Measurements from ENCODE around the gene KAT2B. TPM values are rescaled to one million over a fixed set of nuclear protein-coding genes. Genes with fewer than 3 reads are reported as not detected.

KAT2B gene
- total RNA-seq, 1 experiment from 2014 or later, result 9.8 TPM

DNA sequence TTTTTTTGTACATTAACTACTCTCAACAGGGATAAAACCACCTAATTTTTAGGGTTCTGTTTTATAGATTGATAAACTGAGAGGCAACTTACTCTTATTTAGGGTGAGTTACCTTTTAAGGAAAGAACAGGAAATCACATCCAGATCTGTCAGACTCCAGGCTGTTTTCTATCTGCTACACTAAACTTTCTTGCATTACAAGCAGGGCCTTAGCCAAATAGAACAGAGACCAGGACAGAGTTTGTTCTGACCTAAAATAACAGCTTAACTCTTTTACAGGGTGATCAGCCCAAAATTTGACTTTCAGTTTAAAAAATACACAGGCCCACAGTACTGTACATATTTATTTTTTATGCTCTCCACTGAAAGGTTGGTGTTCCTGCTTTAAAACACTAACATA, 107.1 kb downstream of the KAT2B start:
- H3K36me3 ChIP-seq (ENCODE audit: control insufficient read depth, insufficient read depth, low read length), result no peaks in the 10 kb centered on the region
- POLR2A ChIA-PET, result no interaction called here
- H3K9me3 Mint-ChIP-seq (ENCODE audit: unreplicated experiment), result peaks cover 7% of the 10 kb centered on the region
- DNase-seq, result no peak
- no peaks in the 10 kb centered on the region for H3K36me3 Mint-ChIP-seq (ENCODE audit: insufficient read depth, unreplicated experiment)
- no TSS peak for BruUV-seq (replicated peaks)
- peaks cover 13% of the 10 kb centered on the region for H3K4me1 Mint-ChIP-seq (ENCODE audit: low read depth, unreplicated experiment)
- CTCF ChIA-PET, result no interaction called here
- no peak overlapping the region for H3K4me3 Mint-ChIP-seq (ENCODE audit: unreplicated experiment)
- no peak overlapping the region for H3K4me3 ChIP-seq (ENCODE audit: low read depth, low read length)
- intact Hi-C loops (cut with micrococcal nuclease; ENCODE audit: unreplicated experiment), result no loop called here
- no peaks in the 10 kb centered on the region for H3K27me3 Mint-ChIP-seq (ENCODE audit: insufficient read depth, unreplicated experiment)
- no peaks in the 10 kb centered on the region for H3K27me3 ChIP-seq (replicated peaks; ENCODE audit: control insufficient read depth, insufficient read depth, low read length)
- TF ChIP-seq, protein P1, sequence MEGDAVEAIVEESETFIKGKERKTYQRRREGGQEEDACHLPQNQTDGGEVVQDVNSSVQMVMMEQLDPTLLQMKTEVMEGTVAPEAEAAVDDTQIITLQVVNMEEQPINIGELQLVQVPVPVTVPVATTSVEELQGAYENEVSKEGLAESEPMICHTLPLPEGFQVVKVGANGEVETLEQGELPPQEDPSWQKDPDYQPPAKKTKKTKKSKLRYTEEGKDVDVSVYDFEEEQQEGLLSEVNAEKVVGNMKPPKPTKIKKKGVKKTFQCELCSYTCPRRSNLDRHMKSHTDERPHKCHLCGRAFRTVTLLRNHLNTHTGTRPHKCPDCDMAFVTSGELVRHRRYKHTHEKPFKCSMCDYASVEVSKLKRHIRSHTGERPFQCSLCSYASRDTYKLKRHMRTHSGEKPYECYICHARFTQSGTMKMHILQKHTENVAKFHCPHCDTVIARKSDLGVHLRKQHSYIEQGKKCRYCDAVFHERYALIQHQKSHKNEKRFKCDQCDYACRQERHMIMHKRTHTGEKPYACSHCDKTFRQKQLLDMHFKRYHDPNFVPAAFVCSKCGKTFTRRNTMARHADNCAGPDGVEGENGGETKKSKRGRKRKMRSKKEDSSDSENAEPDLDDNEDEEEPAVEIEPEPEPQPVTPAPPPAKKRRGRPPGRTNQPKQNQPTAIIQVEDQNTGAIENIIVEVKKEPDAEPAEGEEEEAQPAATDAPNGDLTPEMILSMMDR (IDR thresholded peaks at IDR 0.05; ENCODE audit: insufficient read depth in 1 of 2, low read depth in 1 of 2, low read length in 1 of 2, severe bottlenecking in 1 of 2, unreplicated experiment in 1 of 2), result no peak
- no peaks in the 10 kb centered on the region for H3K9me3 ChIP-seq
- no peak overlapping the region for H3K27ac Mint-ChIP-seq (ENCODE audit: unreplicated experiment)
- peaks cover 18% of the 10 kb centered on the region; the same call in 1 of the 2 replicates for H3K4me1 ChIP-seq

DNA sequence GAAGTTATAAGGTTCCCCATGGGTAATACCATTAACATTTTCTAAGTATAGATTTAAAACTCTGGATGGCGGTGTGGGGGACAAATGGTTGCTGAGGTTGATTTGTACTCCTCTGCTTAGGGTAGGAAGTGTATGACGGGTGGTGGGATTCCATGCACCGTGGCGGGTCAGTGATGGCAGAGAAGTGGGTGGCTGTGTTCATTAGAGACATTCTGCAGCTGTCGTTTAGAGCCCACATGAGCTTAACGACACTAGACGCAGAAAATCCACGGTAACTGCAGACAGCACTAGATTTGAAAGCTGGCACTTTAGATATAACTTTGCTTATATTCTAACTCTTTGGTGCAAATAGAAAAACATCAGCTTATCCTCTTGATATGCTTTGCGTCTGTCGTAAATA, 108.2 kb downstream of the KAT2B start:
- CTCF ChIA-PET, result no interaction called here
- POLR2A ChIA-PET, result no interaction called here
- BruUV-seq (replicated peaks), result no TSS peak
- no peaks in the 10 kb centered on the region for H3K9me3 Mint-ChIP-seq (ENCODE audit: unreplicated experiment)
- Histone ChIP-seq H3K4me3 (ENCODE audit: low read depth, low read length) (no peak overlapping the region), H3K4me1 (peaks cover 18% of the 10 kb centered on the region; the same call in 1 of the 2 replicates), H3K9me3 (no peaks in the 10 kb centered on the region), H3K27me3 (replicated peaks; ENCODE audit: control insufficient read depth, insufficient read depth, low read length) (no peaks in the 10 kb centered on the region), H3K36me3 (ENCODE audit: control insufficient read depth, insufficient read depth, low read length) (no peaks in the 10 kb centered on the region)
- TF ChIP-seq, protein P1 (IDR thresholded peaks at IDR 0.05; ENCODE audit: insufficient read depth in 1 of 2, low read depth in 1 of 2, low read length in 1 of 2, severe bottlenecking in 1 of 2, unreplicated experiment in 1 of 2), result no peak
- intact Hi-C loops (cut with micrococcal nuclease; ENCODE audit: unreplicated experiment), result no loop called here
- DNase-seq, result no peak
- H3K27me3 Mint-ChIP-seq (ENCODE audit: insufficient read depth, unreplicated experiment), result no peaks in the 10 kb centered on the region
- H3K4me3 Mint-ChIP-seq (ENCODE audit: unreplicated experiment), result no peak overlapping the region
- H3K27ac Mint-ChIP-seq (ENCODE audit: unreplicated experiment), result no peak overlapping the region
- H3K4me1 Mint-ChIP-seq (ENCODE audit: low read depth, unreplicated experiment), result peaks cover 13% of the 10 kb centered on the region
- H3K36me3 Mint-ChIP-seq (ENCODE audit: insufficient read depth, unreplicated experiment), result no peaks in the 10 kb centered on the region

DNA sequence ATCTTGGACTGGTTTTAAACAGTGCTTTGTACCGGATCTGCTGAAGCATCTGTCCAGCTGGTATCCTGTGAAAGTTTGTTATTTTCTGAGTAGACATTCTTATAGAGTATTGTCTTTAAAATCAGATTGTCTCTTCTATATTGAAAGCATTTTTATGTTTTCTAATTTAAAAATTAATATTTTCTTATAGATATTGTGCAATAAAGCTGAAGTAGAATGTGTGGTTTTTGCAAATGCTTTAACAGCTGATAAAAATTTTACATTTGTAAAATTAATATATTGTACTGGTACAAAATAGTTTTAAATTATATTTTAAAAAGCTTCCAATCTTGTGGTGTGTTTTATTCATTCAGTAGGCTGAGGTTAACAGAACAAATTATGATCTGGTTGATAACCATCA, 113.8 kb downstream of the KAT2B start:
- ChIA-PET POLR2A (no interaction called here), CTCF (no interaction called here)
- Histone ChIP-seq H3K4me3 (ENCODE audit: low read depth, low read length) (no peak overlapping the region), H3K27me3 (replicated peaks; ENCODE audit: control insufficient read depth, insufficient read depth, low read length) (no peaks in the 10 kb centered on the region), H3K9me3 (no peaks in the 10 kb centered on the region), H3K36me3 (ENCODE audit: control insufficient read depth, insufficient read depth, low read length) (no peaks in the 10 kb centered on the region; the same call in 1 of the 2 replicates), H3K4me1 (no peaks in the 10 kb centered on the region)
- BruUV-seq (replicated peaks), result no TSS peak
- Mint-ChIP-seq H3K36me3 (ENCODE audit: insufficient read depth, unreplicated experiment) (peaks cover 11% of the 10 kb centered on the region), H3K4me1 (ENCODE audit: low read depth, unreplicated experiment) (no peaks in the 10 kb centered on the region), H3K4me3 (ENCODE audit: unreplicated experiment) (no peak overlapping the region), H3K9me3 (ENCODE audit: unreplicated experiment) (no peaks in the 10 kb centered on the region), H3K27me3 (ENCODE audit: insufficient read depth, unreplicated experiment) (no peaks in the 10 kb centered on the region), H3K27ac (ENCODE audit: unreplicated experiment) (no peak overlapping the region)
- DNase-seq, result no peak
- intact Hi-C loops (cut with micrococcal nuclease; ENCODE audit: unreplicated experiment), result no loop called here
- TF ChIP-seq, protein P1 (IDR thresholded peaks at IDR 0.05; ENCODE audit: insufficient read depth in 1 of 2, low read depth in 1 of 2, low read length in 1 of 2, severe bottlenecking in 1 of 2, unreplicated experiment in 1 of 2), result no peak

All from Caco-2 (cell line).